ENCODE results near the gene BLOC1S4. TPM values are rescaled to one million over a fixed set of nuclear protein-coding genes. Genes with fewer than 3 reads are reported as not detected.

BLOC1S4 gene
- total RNA-seq, 1 donor from 2014 or later, result 6.0 TPM

DNA sequence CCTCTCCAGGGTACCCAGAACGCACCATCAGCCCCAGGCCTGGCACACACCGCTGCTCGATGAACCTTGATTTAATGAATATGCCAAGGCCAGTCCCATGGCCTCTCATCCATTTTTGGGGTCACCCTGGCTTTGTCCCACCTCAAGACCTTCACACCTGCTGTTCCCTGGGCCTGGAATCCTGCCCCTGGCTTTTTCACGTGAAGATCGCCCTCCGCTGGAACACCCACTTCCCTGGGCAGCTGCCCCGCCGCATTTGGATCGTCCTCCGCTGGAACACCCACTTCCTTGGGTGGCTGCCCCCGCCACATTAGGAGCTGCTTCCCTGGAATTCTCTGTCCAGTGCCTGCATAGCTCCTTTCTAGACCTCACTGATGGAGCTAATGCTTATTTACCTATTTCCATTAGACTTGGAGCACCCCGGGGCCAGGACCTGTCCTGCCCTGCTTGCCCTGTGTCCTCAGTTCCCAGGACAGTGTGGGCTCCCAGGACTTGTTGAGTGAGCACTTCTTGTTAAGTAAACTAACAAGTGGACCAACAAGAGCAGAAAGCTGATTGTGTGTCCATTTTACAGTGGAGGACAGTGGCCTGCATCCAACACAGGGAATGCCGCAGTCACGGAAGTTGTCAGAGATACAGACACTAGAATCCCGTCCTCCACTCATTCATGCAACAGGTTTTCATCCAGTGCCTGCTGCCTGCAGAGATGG, 12.5 kb downstream of the BLOC1S4 start:
- DNase-seq, result no peak
- intact Hi-C loops (cut with DNase I), result no loop called here
- no peak for ATAC-seq (ENCODE audit: poor library complexity)

- no peak for DNase-seq
- intact Hi-C loops (cut with DNase I), result no loop called here
Measured at GRCh38 chr4:6730603-6731317, 14.8 kb downstream of the BLOC1S4 start.

GRCh38 chr4:6731318-6731675, 15.3 kb downstream of the BLOC1S4 start:
- intact Hi-C loops (cut with DNase I), result no loop called here
- no peak for DNase-seq
- no peak for ATAC-seq (ENCODE audit: poor library complexity)

More at GRCh38 chr4:6730603-6731317, 14.8 kb downstream of the BLOC1S4 start:
- no peak for ATAC-seq (ENCODE audit: poor library complexity)

DNA sequence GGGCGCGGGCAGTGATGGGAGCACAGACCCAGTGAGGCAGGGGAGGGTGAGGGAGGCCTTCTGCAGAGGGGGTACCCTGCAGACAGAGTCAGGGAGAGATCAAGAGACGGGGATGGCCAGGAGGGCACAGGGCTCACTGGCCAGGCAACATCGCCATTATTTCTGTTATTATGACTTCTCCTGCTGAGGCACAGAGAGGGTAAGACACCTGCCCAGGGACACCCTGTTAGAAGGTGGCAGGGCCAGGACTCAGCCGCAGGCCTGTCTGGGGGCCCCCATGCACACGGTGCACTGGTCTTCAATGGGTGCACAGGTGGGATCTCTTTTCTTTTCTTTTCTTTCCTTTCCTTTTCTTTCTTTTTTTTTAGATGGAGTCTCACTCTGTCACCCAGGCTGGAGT, 15.8 kb downstream of the BLOC1S4 start:
- intact Hi-C loops (cut with DNase I), result no loop called here
- ATAC-seq (ENCODE audit: poor library complexity), result no peak
- DNase-seq, result no peak

GRCh38 chr4:6732441-6733357, 16.7 kb downstream of the BLOC1S4 start:
- DNase-seq, result peak; percentile 86
- intact Hi-C loops (cut with DNase I), result no loop called here
- ATAC-seq (ENCODE audit: poor library complexity), result peak; percentile 95

DNA sequence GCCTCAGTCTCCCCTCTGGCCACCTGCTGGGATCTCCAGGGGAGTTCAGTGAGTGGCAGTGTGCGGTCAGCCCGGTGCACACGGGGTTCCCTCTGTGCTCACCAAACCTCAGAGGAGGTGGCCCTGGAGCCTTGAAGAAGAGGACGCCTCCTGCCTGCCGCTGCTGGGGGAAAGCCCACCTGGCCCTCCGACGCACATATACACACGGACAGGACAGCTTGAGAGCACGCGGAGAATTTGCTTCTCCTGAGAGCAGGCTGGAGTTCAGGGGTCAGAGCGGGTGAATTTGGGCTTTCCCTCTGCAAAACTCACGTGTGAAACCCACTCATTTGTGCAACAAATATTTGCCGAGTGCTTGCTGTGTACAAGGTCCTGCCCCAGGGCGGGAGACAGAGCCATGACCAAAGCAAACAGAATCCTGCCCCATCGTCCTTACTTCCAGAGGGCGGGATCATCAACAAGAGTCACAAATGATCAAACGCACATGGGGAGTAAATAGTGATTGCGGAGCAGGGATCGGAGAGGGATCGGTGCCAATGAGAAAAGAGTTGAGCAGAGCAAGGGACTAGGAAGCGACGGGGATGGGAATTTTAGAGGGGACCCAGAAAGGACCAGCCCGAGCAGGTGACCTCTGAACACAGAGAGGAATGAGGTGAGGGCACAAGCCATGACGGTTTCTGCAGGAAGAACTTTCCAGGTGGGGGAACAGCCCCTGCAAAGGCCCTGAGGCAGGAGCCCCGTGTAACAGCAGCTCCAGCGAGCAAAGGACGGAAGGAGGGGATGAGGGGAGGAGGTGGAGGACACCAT, 17.6 kb downstream of the BLOC1S4 start:
- intact Hi-C loops (cut with DNase I), result no loop called here
- DNase-seq (no peak), ATAC-seq (ENCODE audit: poor library complexity) (no peak)

DNA sequence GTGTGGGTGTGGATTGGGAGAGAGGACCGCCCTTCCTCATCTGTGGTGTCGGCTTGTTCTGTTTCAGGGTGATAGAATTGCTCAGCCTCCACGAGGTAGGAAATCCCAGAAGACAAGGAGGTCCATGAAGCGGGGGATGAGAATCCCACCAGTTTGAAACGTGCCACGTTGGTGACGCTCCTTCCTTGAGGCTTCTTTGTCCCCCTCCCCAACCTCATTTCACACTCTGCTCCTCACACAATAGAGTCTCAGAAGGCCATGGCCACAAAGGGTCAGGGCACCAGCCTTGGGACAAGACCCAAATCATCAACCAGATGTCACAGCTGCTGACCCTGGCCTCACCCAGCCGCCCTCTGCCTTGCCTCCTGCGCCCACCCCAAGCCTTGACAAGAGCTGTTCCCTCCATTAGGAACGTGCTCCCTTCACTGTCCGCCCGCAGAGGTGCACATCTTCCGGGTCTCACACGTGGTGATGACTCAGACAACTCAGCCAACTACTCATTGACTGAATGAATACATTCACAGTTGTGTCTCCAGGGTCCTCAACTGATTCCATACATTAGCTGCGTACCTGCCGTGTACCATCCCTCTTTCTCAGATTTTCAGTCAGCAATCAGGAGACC, 18.3 kb downstream of the BLOC1S4 start:
- DNase-seq (no peak), ATAC-seq (ENCODE audit: poor library complexity) (no peak)
- intact Hi-C loops (cut with DNase I), result no loop called here

DNA sequence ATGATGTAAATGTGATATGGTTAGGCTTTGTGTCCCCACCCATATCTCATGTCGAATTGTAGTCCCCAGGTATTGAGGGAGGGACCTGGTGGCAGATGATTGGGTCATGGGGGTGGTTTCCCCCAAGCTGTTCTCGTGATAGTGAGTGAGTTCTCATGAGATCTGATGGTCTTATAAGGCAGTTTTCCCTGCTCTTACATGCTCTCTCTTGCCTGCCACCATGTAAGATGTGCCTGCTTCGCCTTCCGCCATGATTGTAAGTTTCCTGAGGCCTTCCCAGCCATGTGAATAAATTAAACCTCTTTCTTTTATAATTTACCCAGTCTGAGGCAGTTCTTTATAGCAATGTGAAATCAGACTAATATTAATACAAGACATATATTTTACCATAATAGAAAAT, 23.9 kb downstream of the BLOC1S4 start:
- ATAC-seq (ENCODE audit: poor library complexity), result no peak
- no peak for DNase-seq
- intact Hi-C loops (cut with DNase I), result no loop called here

- DNase-seq (no peak), ATAC-seq (ENCODE audit: poor library complexity) (no peak)
- intact Hi-C loops (cut with DNase I), result no loop called here
Measured at GRCh38 chr4:6740347-6740746, 24.4 kb downstream of the BLOC1S4 start.

DNA sequence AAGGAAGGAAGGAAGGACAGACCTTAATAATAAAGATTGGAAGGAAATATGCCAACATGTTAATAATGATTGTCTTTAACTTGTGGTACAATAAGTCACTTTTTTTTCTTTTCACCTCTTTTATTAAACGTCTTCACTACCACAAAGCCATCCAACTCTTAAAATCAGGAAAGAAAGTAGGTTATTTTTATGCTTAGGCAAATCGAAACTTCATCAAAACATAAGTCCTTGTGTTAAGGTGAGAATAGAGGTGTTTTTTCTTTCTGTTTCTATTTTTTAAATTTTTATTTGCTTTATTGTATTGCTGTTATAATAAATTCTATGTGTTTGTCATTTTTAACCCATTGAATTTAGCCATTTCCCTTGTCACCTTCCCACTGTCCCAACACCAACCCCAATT, 26.5 kb downstream of the BLOC1S4 start:
- no peak for DNase-seq
- intact Hi-C loops (cut with DNase I), result no loop called here
- ATAC-seq (ENCODE audit: poor library complexity), result no peak

GRCh38 chr4:6742989-6743388, 27.0 kb downstream of the BLOC1S4 start:
- ATAC-seq (ENCODE audit: poor library complexity), result no peak
- DNase-seq, result no peak
- intact Hi-C loops (cut with DNase I), result no loop called here

DNA sequence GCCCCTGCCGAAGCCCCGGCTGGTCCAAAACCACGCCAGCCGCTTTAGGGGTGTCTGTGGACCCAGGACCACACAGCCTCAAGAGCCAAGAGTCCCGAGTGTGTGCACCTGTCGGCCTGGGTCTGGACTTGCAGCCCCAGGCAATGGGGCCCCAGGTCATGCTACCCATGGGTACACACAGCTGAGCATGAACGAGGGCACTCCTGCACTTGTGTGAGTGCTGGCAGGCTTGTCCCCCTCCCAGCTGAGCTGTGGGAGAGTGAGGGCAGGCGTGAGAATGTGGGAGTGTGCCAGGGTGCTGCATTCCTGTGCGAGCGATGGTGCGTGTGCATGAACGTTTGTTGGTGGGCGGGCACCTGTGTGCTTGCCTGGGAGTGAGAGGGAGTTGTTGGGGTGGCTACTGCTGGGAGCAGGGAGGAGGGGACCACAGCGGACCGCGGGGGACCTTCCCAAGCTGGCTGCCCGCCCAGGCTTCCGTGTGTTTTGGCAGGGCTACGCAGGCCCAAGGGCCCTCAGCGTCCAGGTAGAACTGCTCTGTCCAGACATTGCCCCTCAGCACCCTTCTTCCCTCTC, 30.8 kb downstream of the BLOC1S4 start:
- ATAC-seq (ENCODE audit: poor library complexity) (peak; percentile 61), DNase-seq (peak; percentile 65)
- intact Hi-C loops (cut with DNase I), result no loop called here

DNA sequence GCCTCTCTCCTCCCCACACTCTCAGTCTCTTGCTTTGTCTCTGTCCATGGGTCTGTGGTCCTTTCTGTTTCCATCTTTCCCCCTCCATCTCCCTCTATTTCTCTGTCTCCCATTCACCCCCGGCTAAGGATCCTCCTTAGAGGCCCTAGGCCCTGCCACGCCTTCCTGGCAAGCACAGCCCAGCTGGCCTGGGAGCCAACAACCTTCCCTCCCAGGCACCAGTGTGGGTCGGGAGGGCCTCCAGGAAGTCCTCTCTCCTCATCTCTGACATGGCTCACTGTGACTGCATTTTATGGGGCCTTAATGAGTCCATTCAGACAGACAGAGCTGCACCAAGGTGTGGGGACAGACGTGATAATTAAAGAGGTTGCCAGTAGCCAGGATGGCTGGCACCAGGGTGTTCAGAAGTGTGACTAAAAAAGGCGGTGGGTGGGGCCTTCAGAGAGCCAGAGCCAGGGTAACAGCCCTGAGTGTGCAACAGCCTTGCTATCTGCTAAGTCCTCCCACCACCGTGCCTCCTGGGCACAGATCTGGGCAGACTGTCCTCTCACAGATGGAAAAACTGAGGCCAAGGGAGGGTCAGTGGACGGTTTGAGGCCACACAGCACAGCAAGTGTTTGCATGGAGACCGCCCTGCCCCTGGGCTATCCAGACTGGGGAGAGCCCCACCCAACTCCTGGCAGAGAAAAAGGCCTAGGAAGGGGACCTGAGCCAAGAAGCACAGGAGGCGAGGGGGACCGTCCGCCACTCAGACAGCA, 31.5 kb downstream of the BLOC1S4 start:
- intact Hi-C loops (cut with DNase I), result no loop called here
- DNase-seq (peak; percentile 72), ATAC-seq (ENCODE audit: poor library complexity) (peak; percentile 76)

- ATAC-seq (ENCODE audit: poor library complexity), result no peak
- DNase-seq, result no peak
- intact Hi-C loops (cut with DNase I), result no loop called here
Measured at GRCh38 chr4:6748286-6748685, 32.3 kb downstream of the BLOC1S4 start.

DNA sequence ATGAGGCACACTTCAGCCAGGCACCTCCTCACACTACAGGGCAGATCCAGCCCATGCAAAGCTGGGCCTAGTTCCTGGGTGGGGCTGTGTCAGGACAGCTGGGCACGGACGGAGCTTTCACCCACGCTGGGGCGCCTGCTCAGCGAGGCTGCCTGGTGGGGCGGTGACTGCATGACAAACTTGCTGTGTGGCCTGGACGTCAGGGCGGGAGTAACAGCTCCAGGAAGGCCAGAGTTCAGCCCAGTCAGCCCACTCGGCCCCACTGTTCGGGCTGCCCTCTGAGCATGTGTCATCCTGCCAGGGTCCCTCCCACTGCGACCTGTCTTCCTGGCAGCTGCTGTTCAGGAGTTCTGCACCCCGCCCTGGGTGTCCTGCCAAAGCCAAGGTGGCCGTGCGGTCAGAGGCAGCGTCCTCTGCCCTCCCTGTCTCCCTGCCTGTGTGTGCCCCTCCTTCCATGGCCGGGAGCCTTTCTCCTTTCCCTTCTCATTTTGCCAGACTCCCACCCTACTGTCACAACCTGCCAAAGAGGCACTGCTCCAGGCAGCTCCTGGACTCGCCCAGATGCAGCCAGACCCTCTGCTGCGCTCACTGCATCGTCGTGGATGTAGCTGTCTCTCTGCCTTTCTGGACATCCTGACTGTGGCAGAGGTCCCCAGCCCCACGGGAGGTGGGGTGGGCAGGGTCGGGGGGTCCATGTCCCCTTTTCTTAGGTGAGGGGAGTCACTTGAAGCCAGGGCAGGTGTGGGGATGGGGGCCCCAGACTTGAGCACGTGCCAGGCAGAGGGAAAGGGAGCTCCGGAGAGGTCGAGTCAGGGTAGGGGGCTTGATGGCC, 33.6 kb downstream of the BLOC1S4 start:
- intact Hi-C loops (cut with DNase I), result no loop called here
- ATAC-seq (ENCODE audit: poor library complexity), result peak; percentile 51
- peak; percentile 83 for DNase-seq

All from Right ventricle myocardium superior (tissue), 1 donor.